SHP77 (cell line): ENCODE results near the gene PACC1.
A peak's percentile ranks its signal among the peaks of the same experiment; 100 is the strongest.
"Not testable (repeated sequence)": the region's sequence is repeated elsewhere in the genome, so short reads cannot be mapped to it uniquely, and the experiment has no call there.

ENCODE experiments used
- DNase-seq, 2 experiments: peaks; one replicate each; lab custom pipeline; 2025; lab: John Stamatoyannopoulos, UW

PACC1 gene

GRCh38 chr1:212395678-212396437 is 18.8 kb downstream of the PACC1 start:
- DNase-seq: not testable (repeated sequence)

- no peak for DNase-seq
Observed at GRCh38 chr1:212388985-212389716, 25.5 kb downstream of the PACC1 start.

GRCh38 chr1:212386029-212386428 is 28.7 kb downstream of the PACC1 start:
- no peak for DNase-seq

GRCh38 chr1:212381397-212382035 is 33.2 kb downstream of the PACC1 start:
- DNase-seq: no peak

- no peak for DNase-seq
Observed at GRCh38 chr1:212379366-212379765, 35.3 kb downstream of the PACC1 start.

GRCh38 chr1:212377644-212378043 is 37.0 kb downstream of the PACC1 start:
- DNase-seq: no peak

- no peak for DNase-seq
Observed at GRCh38 chr1:212375986-212376385, 38.7 kb downstream of the PACC1 start.

GRCh38 chr1:212368073-212368484 is 46.6 kb downstream of the PACC1 start:
- peak; percentile 45 to 55 for DNase-seq

GRCh38 chr1:212367474-212368072 is 47.1 kb downstream of the PACC1 start:
- no peak for DNase-seq

- DNase-seq: no peak
Observed at GRCh38 chr1:212366901-212367300, 47.8 kb downstream of the PACC1 start.

GRCh38 chr1:212364985-212365384 is 49.7 kb downstream of the PACC1 start:
- DNase-seq: no peak

- no peak for DNase-seq
Observed at GRCh38 chr1:212359794-212360479, 54.7 kb downstream of the PACC1 start.

- DNase-seq: no peak
Observed at GRCh38 chr1:212355230-212355969, 59.3 kb downstream of the PACC1 start.

GRCh38 chr1:212354464-212354863 is 60.2 kb downstream of the PACC1 start:
- no peak for DNase-seq

GRCh38 chr1:212353181-212353580 is 61.5 kb downstream of the PACC1 start:
- no peak for DNase-seq

- DNase-seq: no peak
Observed at GRCh38 chr1:212351588-212352362, 62.9 kb downstream of the PACC1 start.

GRCh38 chr1:212346601-212347000 is 68.1 kb downstream of the PACC1 start:
- DNase-seq: no peak

GRCh38 chr1:212344905-212345304 is 69.8 kb downstream of the PACC1 start:
- no peak for DNase-seq

- no peak for DNase-seq
Observed at GRCh38 chr1:212341090-212341489, 73.6 kb downstream of the PACC1 start.

GRCh38 chr1:212329105-212329504 is 85.6 kb downstream of the PACC1 start:
- no peak for DNase-seq
